ENCODE results near the gene DOCK11. TPM values are rescaled to one million over a fixed set of nuclear protein-coding genes. Genes with fewer than 3 reads are reported as not detected.
A peak's percentile ranks its signal among the peaks of the same experiment; 100 is the strongest.

Gene DOCK11
- total RNA-seq, 1 donor from 2014 or later: 14.0 TPM

DNA sequence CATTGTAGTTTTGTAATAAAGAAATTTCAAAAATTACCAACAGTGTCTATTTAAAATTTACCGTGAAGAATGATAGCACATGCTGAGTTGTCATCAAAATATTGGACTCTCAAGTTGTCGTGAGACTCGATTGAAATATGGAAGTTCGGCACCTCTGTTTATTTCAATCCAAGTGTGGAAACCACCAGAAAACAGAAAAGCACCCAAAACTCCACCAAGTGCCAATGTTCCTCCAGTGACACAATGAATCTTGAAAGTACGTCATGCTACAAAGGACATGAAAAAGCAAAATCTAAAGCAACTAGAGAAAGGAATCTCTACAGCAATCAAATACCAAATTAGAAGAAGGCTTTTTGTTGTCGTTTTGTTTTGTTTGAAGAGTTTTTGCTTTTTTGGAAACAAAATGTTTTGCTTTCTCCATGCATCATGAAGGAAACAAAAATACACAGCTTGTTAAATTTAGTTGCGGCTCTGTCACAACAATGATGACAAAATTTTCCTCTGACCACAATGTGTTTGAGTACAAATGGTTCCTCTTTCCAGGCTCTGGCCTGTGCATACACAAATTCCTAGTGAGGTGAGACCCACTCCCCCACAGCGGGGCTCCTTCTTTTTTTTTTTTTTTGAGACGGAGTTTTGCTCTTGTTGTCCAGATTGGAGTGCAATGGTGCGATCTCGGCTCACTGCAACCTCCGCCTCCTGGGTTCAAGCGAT, 222.2 kb downstream of the DOCK11 start:
- Mint-ChIP-seq H3K4me3 (no peak overlapping the region), H3K27ac (no peak overlapping the region), H3K9me3 (peaks cover 4% of the 10 kb centered on the region), H3K27me3 (no peaks in the 10 kb centered on the region), H3K36me3 (no peaks in the 10 kb centered on the region), H3K4me1 (ENCODE audit: unreplicated experiment) (no peaks in the 10 kb centered on the region)
- TF ChIP-seq, protein P1, sequence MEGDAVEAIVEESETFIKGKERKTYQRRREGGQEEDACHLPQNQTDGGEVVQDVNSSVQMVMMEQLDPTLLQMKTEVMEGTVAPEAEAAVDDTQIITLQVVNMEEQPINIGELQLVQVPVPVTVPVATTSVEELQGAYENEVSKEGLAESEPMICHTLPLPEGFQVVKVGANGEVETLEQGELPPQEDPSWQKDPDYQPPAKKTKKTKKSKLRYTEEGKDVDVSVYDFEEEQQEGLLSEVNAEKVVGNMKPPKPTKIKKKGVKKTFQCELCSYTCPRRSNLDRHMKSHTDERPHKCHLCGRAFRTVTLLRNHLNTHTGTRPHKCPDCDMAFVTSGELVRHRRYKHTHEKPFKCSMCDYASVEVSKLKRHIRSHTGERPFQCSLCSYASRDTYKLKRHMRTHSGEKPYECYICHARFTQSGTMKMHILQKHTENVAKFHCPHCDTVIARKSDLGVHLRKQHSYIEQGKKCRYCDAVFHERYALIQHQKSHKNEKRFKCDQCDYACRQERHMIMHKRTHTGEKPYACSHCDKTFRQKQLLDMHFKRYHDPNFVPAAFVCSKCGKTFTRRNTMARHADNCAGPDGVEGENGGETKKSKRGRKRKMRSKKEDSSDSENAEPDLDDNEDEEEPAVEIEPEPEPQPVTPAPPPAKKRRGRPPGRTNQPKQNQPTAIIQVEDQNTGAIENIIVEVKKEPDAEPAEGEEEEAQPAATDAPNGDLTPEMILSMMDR (conservative IDR thresholded peaks at IDR 0.05): no peak
- DNase-seq (ENCODE audit: extremely low spot score, unreplicated experiment): no peak

GRCh38 chrX:118718737-118719136, 223.1 kb downstream of the DOCK11 start:
- Mint-ChIP-seq H3K36me3 (no peaks in the 10 kb centered on the region), H3K27ac (no peak overlapping the region), H3K4me3 (no peak overlapping the region), H3K27me3 (no peaks in the 10 kb centered on the region), H3K9me3 (peaks cover 4% of the 10 kb centered on the region), H3K4me1 (ENCODE audit: unreplicated experiment) (no peaks in the 10 kb centered on the region)
- DNase-seq (ENCODE audit: extremely low spot score, unreplicated experiment): no peak
- TF ChIP-seq, protein P1 (conservative IDR thresholded peaks at IDR 0.05): no peak

- Mint-ChIP-seq H3K4me3 (no peak overlapping the region), H3K36me3 (no peaks in the 10 kb centered on the region), H3K9me3 (peaks cover 4% of the 10 kb centered on the region), H3K4me1 (ENCODE audit: unreplicated experiment) (peaks cover 4% of the 10 kb centered on the region), H3K27me3 (no peaks in the 10 kb centered on the region), H3K27ac (no peak overlapping the region)
- DNase-seq (ENCODE audit: extremely low spot score, unreplicated experiment): no peak
- TF ChIP-seq, protein P1 (conservative IDR thresholded peaks at IDR 0.05): no peak
Measured at GRCh38 chrX:118720058-118720707, 224.6 kb downstream of the DOCK11 start.

GRCh38 chrX:118723376-118723775, 227.8 kb downstream of the DOCK11 start:
- peak overlapping the region; percentile 11 for H3K4me3 Mint-ChIP-seq
- peaks cover 11% of the 10 kb centered on the region for H3K4me1 Mint-ChIP-seq (ENCODE audit: unreplicated experiment)
- H3K27me3 Mint-ChIP-seq: no peaks in the 10 kb centered on the region
- no peaks in the 10 kb centered on the region for H3K9me3 Mint-ChIP-seq
- H3K36me3 Mint-ChIP-seq: no peaks in the 10 kb centered on the region
- DNase-seq (ENCODE audit: extremely low spot score, unreplicated experiment): no peak
- H3K27ac Mint-ChIP-seq: no peak overlapping the region
- TF ChIP-seq, protein P1 (conservative IDR thresholded peaks at IDR 0.05): no peak

DNA sequence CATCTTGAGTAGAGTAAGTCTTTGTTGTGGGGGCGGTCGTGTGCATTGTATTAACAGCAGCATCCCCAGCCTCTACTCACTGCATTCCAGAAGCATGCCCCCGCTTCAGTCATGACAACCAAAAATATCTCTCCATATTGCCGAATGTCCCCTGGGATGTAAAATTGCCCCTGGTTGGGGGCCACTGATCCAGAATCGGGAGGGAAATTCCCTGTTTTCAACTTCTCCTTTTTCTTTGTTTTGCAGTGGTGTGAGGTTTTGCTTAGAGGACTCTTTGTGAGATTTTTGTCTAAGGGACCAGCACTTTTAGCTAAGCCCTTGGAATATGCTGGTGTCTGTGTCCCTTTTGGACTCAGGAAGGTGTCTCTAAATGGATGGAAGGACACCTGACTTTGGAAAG, 228.8 kb downstream of the DOCK11 start:
- TF ChIP-seq, protein P1 (conservative IDR thresholded peaks at IDR 0.05): no peak

More for the DNA sequence above, 228.8 kb downstream of the DOCK11 start:
- no peaks in the 10 kb centered on the region for H3K36me3 Mint-ChIP-seq
- no peaks in the 10 kb centered on the region for H3K9me3 Mint-ChIP-seq
- no peak overlapping the region for H3K27ac Mint-ChIP-seq
- no peak overlapping the region for H3K4me3 Mint-ChIP-seq
- H3K27me3 Mint-ChIP-seq: no peaks in the 10 kb centered on the region
- H3K4me1 Mint-ChIP-seq (ENCODE audit: unreplicated experiment): peaks cover 16% of the 10 kb centered on the region
- DNase-seq (ENCODE audit: extremely low spot score, unreplicated experiment): no peak
